ENCODE data around the gene SLFNL1.

Gene SLFNL1

DNA sequence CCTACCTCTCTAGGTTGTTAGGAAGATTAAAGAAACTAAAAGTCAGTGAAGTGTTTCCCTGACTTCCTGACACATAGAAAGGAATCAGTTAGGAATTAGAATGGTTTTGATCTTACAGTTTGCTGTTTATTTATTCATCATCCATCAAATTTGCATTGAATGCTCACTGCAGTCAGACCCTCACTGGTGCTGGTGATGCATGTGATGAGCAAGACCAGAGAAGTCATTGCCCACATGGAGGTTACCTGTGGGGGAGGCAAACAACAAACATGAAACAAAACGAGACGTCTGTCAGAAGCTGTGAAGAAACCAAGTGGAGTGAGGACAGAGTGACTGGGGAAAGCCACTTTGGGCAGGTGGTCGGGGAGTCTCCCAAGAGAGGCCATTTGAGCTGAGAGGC, 35.6 kb downstream of the SLFNL1 start:
- DNase-seq: no peak

DNA sequence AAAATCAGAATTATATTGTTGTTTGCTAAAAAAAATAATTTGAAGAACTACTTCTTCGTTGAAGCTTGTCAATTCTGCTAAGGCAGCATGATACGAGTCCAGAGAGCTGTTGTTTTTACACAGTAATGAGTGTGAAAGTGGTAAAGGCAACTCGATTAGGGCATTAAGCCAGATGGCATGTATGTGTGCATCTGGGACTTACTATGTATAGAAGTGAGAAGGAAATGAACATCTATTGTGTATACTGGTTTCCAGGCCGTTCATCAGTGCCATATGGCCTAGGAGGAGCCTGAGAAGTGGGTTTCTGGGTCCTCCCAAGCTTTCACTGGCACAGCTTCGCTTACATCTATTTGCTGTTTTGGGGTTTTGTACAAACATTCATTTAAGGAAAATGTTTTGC, 36.4 kb downstream of the SLFNL1 start:
- no peak for DNase-seq

DNA sequence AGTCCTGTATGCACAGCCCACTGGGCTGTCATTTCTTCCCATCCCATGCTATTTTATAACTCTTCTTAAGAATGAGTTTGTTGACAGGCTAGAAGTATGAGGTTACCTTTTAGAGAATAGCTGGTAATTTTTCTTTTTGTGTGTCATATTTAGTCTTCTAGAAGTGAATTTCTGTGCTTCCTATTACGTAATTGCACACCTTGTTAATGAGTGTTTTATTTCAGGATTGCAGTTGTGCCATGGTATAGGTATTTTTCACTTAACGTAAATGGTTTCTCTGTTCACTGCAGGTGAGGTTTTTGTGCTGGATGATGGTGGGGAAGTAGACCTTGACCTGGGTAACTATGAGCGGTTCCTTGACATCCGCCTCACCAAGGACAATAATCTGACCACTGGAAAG, 37.0 kb downstream of the SLFNL1 start:
- DNase-seq: no peak

DNA sequence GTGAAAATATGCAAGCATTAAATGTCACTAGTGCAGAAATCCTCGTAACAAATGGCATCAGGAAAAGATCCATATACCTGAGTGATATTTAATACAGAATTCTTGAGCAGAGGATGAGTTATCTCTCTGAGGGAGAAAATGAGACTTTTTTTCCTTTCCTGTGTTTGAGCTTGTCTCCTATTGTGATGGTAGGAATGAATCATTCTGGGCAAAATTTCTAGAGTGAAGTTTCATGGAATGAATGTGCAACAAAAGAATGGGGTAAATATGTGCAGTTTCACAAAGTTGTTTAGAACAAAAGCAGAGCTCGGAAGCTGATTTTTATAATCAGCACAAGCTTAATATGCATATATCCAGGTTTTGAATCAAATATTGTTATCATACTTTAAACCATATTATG, 37.5 kb downstream of the SLFNL1 start:
- no peak for DNase-seq

DNA sequence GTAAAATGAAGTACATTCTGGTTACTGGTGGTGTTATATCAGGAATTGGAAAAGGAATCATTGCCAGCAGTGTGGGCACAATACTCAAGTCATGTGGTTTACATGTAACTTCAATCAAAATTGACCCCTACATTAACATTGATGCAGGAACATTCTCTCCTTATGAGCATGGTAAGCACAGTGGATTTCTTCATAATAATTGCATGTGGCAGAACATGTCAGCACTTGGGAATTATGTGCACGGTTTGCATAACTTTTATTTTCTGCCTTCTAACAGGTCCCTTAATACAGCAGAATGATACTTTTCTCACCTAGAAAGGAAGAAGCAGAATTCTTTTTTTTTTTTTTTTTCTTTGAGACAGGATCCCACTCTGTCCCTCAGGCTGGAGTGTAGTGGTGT, 38.2 kb downstream of the SLFNL1 start:
- DNase-seq: no peak

DNA sequence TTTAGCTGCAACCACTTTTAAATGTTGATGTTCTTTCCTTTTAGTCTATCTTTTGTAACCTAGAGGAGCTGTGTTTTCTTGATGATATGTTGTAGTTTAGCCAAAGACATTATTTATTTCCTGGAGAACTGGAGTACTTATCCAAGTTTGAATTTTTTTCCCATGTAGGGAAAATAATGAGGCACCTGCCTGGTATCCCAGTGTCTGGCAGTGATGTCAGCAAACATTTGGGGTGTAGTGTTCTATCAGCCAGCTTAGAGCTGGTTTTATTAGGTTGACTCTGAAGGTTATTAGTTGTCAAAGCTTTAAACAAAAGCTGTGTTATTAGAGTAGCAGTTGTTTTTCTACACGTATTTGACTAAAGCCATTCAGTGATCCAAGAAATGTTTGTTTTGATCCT, 38.8 kb downstream of the SLFNL1 start:
- DNase-seq: no peak

DNA sequence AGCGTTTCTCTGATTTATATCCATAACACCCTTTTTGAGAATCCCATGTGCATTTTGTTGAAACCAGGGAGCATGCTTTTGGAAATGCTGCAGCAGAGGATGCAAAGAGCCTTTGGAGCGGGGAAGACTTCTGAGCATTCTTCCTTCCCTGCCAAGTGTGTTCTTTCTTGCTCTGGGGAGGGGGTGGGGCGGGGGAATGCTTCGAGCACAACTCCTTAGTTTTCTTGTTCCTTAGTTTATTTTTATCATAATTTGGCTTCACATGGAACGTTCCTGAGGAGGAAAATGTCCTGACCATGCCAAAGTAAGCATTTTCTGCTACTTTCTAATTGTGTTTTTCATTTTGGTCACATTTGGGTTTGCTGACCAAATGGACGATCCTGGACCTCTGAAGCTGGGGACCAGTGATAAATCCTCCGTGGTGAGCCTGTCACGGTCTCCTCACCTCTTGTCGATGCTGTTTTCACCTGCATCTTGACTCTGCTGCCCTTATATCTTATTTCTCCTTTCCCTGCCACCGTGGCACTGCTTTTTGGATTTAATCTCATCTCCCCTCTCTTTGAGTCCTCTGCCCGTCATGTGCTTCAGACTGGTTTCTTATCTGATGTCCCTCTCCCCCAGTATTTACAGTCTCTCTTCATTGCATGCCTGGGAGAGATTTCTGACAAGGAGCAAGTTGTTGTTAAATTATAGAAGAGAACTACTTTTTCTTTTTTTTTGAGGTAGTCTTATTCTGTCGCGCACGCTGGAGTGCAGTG, 39.7 kb downstream of the SLFNL1 start:
- no peak for DNase-seq

DNA sequence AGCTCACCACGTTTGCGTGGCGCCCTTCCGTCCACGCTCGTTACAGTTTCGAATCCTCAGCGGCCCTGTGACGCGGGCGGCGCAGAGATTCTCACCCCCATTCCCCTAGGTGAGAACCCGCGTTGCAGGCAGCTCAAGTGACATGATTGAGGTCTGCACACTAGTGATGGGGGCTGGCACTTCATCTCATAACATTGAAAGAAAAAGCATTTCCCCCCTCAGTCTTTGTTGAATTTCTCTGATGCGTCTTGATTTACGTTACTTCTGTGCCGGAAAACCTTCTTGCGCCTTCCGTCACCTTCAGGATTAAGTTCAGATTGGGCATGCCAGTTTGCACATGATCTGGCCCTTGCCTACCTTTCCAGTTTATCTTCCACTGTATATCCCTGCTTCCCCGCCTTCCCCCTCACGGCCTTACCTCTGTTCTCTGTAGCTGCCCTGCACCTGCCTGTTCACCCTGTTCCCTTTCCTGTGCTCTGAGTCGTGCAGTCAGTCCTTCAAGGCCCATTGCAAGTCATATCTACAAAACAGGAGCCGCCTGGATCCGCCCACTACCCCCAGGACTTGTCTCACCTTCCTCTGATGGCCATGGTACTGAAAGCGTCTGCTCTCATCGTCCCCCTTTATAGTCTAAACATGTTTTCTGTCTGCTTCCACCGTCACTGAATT, 40.9 kb downstream of the SLFNL1 start:
- peak; percentile 39 for DNase-seq

DNA sequence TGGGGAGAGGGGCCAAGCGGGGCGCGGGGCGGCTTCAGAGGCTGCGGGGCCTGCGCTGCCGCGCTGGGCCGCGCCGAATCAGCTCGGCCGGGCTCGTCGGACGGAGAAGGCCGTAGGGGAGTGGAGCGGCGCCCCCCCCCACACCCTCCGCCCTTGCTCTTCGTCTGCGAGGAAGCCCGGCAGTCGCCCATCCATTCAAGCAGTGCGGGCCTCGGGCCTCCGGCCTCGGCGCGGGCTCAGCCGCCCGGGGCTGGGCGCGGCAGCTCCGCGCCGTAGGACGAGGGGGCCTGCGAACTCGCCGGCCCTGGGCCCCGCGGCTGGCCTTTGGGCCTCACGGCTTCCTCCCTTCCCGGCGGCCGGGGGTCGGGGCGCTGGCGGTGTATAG, 41.5 kb downstream of the SLFNL1 start:
- no peak for DNase-seq

DNA sequence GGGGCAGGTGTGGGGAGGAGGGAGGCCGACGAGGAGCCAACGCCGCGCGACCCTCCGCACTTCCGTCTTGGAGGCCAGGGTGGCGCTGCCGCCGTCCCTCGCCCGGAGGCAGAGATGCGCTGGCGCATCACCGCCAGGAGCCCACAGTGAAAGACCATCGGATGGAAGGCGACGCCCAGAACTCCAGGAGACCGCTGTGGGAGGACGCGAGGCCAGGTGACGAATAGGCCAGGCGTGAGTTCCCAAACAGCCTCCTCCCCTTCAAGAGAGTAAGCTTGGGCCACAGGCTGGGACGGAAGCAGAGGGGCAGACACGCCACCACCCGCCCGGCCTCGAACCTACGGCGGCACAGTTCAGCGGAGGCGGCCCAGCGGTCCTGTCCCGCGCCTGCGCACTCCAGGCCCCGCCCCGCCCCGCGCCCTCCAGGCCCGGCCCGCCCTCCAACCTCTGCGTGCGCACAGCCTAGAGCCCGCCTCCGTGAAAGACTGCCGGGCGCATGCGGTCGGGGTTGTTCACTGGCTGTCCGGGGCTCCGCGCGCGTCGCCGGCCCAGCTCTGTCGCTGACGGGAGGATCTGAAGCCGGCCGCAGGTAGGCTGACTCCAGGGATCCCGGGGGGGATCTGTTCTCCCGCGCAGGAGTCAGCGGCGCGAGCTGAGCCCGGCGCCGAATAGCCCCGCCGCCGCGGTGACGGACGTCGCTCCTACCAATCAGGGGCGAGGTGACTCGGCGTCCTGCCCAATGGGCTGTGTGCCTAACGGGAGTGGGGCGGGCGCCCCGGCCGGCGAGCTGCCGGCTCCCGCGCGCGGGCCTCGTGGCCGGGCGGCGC, 42.1 kb downstream of the SLFNL1 start, which contains the start of gene CTPS1:
TSS of gene CTPS1 (plus strand) at position 456 of the 827 bp plus-strand sequence. CDS start 3,595 bp downstream, outside the sequence.
- peak; percentile 96 for DNase-seq

DNA sequence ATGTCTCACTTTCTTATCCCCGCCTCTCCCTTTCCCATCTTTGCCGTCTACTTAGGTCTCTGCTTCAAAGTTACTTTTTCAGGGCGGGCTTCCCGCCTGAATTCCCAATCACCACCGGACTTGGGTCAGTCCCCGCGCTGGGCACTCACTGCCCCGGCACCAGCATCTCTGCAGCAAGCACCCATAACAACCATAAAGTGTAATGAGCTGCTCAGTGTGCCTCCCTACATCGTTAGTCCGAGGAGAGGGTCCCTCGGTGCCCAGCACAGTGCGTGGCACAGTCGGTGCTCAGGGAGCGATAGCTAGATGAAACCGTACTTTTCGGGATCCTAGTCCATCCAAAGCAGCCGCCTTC, 42.7 kb downstream of the SLFNL1 start:
- DNase-seq: no peak

DNA sequence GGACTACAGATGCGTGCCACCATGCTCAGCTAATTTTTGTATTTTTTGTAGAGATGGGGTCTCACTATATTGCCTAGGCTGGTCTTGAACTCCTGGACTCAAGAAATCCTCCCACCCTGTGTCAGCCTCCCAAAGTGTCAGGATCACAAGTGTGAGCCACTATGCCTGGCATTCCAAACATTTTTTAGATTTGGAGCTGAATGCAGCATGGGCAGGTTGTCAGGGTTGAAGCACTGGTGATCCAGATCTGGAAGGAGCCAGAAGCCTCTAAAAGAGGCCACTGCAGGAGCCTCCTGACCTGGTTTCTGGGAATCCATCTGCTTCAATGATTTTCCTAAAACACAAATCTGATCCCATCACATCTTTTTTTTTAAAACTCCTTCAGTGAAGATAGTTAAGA, 43.8 kb downstream of the SLFNL1 start:
- no peak for DNase-seq

DNA sequence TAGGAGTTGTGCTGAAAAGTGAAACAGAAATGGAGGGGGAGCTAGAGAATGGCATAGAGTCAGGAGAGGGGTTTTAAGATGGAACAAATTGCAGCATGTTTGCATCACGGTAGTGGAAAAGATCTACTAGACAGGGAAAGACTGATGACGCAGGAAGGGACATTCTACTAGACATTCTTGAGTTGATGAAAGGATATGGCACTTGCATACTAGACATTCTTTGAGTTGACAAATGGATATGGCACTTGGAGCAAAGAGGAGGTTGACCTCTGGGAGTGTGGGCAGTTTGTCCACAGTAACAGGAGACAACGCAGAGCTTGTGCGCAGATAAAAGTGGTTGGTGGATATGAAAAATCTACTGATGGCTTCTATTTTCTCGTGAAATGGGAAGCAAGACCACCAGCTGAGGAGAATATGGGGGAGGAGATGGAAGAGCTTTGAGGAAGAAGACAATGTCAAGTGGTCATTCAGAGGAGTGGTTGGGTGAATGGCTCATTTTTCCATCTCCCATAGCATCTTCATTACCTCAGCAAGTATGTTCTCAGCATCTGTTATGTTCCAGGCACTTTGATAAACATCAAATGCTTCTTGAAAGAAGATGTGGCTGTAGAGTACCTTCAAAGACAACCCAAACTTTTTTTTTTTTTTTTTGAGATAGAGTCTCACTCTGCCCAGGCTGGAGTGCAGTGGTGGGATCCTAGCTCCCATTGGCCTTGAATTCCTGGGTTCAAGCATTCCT, 44.4 kb downstream of the SLFNL1 start:
- no peak for DNase-seq

DNA sequence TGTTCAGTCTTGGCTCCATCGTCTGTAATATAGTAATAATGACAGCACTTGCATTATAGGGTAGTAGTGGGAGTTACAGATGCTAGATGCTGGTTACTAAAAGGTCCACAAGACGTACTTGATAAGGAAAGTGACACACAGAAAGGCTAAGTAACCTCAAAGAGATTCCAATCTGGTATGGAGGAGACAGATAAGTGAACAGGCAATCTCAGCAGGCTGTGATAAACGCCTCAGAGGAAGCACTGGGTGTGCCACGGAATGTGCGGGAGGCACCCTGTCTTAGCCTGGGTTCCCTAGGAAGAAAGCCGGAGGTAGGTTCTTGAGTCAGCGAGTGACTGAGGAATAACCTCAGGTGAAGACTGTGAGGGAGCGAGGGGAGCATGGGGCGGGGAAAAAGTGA, 46.6 kb downstream of the SLFNL1 start:
- no peak for DNase-seq

DNA sequence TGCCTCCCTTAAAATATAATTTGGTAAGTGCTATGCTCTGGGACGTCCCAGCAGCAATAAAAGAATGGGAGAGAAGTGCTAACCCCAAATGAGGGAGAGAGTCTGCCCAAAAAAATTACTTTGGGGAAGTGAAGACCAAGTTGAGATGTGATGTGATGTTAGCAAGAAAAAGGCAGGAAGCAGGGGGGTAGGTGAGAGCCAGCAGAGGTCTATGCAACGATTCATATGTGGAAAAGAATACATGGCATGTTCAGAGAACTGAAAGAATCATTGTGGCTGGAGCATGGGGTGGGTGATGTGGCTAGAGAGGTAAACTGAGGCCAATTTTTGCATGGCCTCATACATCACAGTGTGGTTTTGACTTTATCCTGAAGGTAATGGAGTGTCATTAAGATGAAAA, 47.6 kb downstream of the SLFNL1 start:
- DNase-seq: no peak

DNA sequence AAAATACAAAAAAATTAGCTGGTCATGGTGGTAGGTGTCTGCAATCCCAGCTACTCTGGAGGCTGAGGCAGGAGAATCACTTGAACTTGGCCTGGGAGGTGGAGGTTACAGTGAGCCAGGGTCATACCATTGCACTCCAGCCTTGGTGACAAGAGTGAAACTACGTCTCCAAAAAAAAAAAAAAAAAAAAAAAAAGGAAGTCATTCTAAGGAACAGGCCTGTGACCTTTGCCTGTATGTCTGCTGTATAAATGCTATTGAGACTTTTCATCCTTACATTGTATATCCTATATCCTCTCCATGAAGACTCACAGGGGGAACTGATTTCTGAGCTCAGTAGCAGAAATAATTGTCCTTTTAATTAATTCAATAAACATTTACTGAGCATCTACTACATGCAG, 49.6 kb downstream of the SLFNL1 start:
- no peak for DNase-seq

DNA sequence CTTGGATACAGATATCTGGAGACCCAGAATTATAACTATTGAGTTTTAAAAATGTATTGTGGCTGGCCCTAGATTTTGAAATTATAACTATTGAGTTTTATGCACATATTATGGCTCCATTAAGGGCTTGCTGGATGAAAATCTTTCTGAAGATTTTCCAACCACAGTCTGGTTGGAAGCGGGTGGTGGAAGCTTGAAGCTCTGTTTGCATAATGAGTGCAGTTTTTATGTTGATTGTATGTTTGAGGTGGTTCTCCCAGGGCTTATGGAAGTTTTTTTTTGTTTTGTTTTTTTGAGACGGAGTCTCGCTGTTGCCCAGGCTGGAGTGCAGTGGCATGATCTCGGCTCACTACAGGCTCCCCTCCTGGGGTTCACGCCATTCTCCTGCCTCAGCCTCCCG, 52.1 kb downstream of the SLFNL1 start:
- DNase-seq: no peak

DNA sequence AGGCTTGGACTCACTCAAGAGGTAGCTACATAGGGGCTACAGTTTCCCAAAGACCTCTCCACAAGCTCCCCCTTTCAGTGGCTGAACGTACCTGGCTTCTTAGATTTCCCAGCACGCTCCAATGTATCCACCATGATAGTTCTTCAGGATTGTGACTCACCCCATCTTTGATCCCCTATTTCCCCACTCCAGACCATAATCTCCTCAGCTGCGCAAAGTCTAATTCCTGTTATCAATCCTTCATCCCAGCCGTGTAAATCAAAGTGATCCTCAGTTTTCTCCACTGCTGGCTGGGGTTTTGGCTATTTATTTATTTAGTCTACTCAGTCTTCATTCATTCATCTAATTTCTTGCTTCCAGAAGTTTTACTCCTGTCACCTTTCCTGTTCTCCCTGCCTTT, 55.1 kb downstream of the SLFNL1 start:
- DNase-seq: no peak
